Measurements from ENCODE around the gene ATP1B1.

Gene ATP1B1

DNA sequence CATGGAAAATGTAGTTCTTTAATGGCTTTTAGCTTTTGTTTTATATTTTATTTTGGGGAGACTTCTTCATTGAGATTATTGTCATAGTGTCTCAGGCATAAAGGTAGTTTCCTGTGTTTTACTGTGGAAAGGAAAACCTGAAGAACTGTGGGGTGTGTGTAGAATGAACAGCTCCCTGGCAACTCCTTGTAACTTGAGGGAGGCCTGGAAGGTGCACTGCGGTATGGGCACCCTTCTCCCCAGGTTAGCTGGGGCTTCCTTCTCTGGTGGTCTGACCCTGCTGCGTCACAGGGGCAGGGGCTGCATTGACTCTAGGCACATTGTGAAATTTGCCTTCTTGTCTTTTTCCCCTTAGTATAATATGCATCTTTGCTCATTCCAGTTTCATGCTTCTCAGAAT, 1.7 kb downstream of the ATP1B1 start:
- TF ChIP-seq CTCF (IDR thresholded peaks at IDR 0.05; ENCODE audit: low read depth, low read length, missing control alignments) = no peak
- no peak for DNase-seq (ENCODE audit: low read depth)
- H3K4me3 ChIP-seq (ENCODE audit: low read depth, low read length) = peak overlapping the region; percentile 63

DNA sequence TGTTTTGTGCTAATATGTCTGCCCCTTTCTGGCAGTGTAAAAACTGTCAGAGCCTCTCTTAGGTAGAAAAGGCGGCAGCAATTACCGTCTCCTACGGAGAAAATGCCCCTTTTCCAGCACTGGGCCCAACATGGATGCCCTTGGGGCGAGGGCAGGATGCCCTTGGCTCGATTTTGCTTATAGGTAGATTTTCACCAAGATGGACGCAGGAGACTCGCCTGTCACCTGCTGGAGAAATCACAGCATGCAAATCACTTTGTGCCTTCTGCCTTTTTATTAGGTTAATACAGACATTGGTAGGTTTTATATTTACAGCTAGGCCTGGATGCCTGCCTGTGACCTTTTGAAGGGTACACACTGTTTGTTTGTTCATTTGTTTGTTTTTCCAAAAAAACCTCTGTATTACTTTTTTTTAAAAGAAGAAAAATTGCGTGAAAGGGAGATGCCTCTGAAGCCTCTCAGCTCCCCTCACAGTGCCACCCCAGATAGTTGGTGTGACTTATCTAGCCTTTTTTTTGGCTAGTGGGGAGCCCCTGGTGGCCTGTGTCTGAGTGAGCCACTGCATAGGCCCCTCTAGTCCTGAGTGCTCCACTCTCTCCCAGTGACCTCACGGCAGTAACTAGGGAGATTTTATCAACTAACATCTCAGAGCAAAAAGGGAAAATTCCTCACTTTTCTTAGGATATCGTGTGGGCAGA, 2.5 kb downstream of the ATP1B1 start:
- DNase-seq (ENCODE audit: low read depth) = no peak
- peak; percentile 37 for TF ChIP-seq CTCF (IDR thresholded peaks at IDR 0.05; ENCODE audit: low read depth, low read length, missing control alignments)
- peak overlapping the region; percentile 2; the same call in 1 of the 2 replicates for H3K4me3 ChIP-seq (ENCODE audit: low read depth, low read length)

GRCh38 chr1:169109561-169110134, 3.2 kb downstream of the ATP1B1 start:
- TF ChIP-seq CTCF (IDR thresholded peaks at IDR 0.05; ENCODE audit: low read depth, low read length, missing control alignments) = no peak
- DNase-seq (ENCODE audit: low read depth) = no peak
- H3K4me3 ChIP-seq (ENCODE audit: low read depth, low read length) = peak overlapping the region; percentile 6; the same call in 1 of the 2 replicates

DNA sequence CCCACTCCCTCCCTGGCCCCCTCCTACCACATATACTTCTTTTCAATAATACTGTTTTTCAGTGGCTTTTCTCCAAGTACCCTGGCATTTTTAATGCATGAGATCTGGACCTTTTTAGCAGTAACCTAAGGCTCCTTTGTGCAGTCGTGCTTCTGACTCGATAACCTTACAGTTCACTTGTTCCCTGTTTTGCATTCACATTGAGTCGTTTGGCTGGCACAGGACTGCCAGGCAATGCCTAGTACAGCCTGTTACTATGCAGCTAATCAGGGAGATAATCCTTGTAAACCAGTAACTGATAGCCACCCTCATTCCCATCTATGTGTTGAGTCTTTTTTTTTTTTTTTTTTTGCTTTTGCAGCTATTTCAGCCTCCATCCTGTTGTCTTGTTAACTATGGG, 3.7 kb downstream of the ATP1B1 start:
- TF ChIP-seq CTCF (IDR thresholded peaks at IDR 0.05; ENCODE audit: low read depth, low read length, missing control alignments) = no peak

DNA sequence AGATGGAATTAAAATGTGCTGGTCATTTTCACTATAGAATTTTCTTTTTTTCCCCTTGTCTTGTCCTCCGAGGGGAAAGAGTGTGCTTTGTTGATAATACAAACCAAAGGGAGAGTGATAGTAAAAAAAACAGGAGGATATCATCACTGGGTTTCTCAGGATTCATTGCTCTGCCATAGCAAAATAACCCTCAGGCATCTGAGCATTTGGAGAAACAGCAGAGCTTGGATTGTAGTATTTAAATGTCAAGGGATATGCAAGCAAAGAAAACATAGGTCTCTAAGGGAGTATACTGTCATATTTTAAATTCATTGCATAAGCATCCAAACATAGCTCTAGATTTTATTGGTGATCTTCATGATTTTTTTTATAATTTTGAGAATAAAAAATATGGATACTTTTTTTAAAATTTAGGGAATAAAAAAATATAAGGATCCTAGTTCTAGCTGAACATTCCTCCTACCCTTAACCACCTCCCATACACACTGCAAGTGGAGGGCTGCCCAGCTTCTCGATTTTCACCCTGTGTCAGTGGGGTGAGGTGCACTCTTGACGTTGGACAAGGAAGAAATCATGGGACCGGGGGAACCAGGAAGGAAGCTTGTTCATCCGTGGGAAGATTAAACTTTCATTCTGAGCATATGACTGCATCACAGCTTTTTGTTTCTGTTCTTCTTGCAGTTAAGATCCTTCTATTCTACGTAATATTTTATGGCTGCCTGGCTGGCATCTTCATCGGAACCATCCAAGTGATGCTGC, 4.4 kb downstream of the ATP1B1 start:
- no peak for TF ChIP-seq CTCF (IDR thresholded peaks at IDR 0.05; ENCODE audit: low read depth, low read length, missing control alignments)

More for the DNA sequence above, 3.7 kb downstream of the ATP1B1 start:
- no peak for DNase-seq (ENCODE audit: low read depth)
- peak overlapping the region; percentile 7; the same call in 1 of the 2 replicates for H3K4me3 ChIP-seq (ENCODE audit: low read depth, low read length)

DNA sequence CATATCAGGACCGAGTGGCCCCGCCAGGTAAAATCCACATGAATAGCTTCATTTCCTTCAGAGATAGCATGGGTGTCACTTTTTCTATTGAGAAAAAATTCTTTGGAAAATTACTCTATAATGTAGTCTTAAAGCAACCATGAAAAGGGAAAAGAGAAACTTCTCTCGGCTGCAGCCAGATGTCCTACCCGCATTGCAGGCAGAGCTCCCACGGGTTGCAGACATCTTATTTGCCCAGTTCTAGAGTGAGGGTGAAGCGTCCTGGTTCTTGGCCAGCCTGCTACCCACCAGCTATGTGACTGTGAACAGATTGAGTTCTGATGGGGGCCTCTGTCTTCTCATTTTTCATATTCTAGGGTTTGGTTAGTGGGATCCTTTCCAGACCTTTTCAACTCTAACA, 5.0 kb downstream of the ATP1B1 start:
- no peak for TF ChIP-seq CTCF (IDR thresholded peaks at IDR 0.05; ENCODE audit: low read depth, low read length, missing control alignments)
- no peak overlapping the region for H3K4me3 ChIP-seq (ENCODE audit: low read depth, low read length)
- DNase-seq (ENCODE audit: low read depth) = no peak

More for the DNA sequence above, 4.4 kb downstream of the ATP1B1 start:
- no peak overlapping the region for H3K4me3 ChIP-seq (ENCODE audit: low read depth, low read length)
- no peak for DNase-seq (ENCODE audit: low read depth)

Data from GM12864 (cell line).